Stimulated activated naive CD8-positive, alpha-beta T cell treated with anti-CD3 and anti-CD28 coated beads, Interleukin-15, Interleukin-2, amounts not matched to agents 100 U/mL and 50 U/mL, for 24 hours (primary cell): ENCODE measurements around the gene CPNE4.

Source experiments
- ATAC-seq: fragments of 150-1000 bp; cut with Tn5 transposase; one replicate; pipeline ENCODE4 v1.10.0; 2021
- DNase-seq: peaks from one replicate; pipeline ENCODE4 v3.0.0; 2021

CPNE4 gene

GRCh38 chr3:131796111-131796510, 238.7 kb downstream of the CPNE4 start:
- no peak for DNase-seq
- no peak for ATAC-seq

- ATAC-seq (no peak), DNase-seq (no peak)
Observed at GRCh38 chr3:131795390-131796090, 239.3 kb downstream of the CPNE4 start.

- DNase-seq (peak; percentile 7), ATAC-seq (peak; percentile 58)
Observed at GRCh38 chr3:131794766-131795388, 239.9 kb downstream of the CPNE4 start.

- ATAC-seq, result no peak
- no peak for DNase-seq
Observed at GRCh38 chr3:131793870-131794269, 240.9 kb downstream of the CPNE4 start.

GRCh38 chr3:131789188-131789587, 245.6 kb downstream of the CPNE4 start:
- no peak for ATAC-seq
- DNase-seq, result no peak

- ATAC-seq (no peak), DNase-seq (no peak)
Observed at GRCh38 chr3:131786386-131786785, 248.4 kb downstream of the CPNE4 start.

- DNase-seq (no peak), ATAC-seq (no peak)
Observed at GRCh38 chr3:131782751-131783150, 252.1 kb downstream of the CPNE4 start.

GRCh38 chr3:131778526-131778925, 256.3 kb downstream of the CPNE4 start:
- no peak for DNase-seq

GRCh38 chr3:131775650-131776049, 259.2 kb downstream of the CPNE4 start:
- DNase-seq (no peak), ATAC-seq (no peak)

More at GRCh38 chr3:131778526-131778925, 256.3 kb downstream of the CPNE4 start:
- no peak for ATAC-seq

GRCh38 chr3:131772269-131773026, 262.4 kb downstream of the CPNE4 start:
- peak; percentile 71 for ATAC-seq
- DNase-seq, result no peak

GRCh38 chr3:131762981-131763564, 271.7 kb downstream of the CPNE4 start:
- DNase-seq (no peak), ATAC-seq (no peak)

GRCh38 chr3:131756405-131756804, 278.4 kb downstream of the CPNE4 start:
- ATAC-seq, result no peak
- no peak for DNase-seq

- no peak for ATAC-seq
- no peak for DNase-seq
Observed at GRCh38 chr3:131755380-131755779, 279.4 kb downstream of the CPNE4 start.

GRCh38 chr3:131750256-131750655, 284.6 kb downstream of the CPNE4 start:
- no peak for ATAC-seq

GRCh38 chr3:131749826-131750225, 285.0 kb downstream of the CPNE4 start:
- ATAC-seq (no peak), DNase-seq (no peak)

More at GRCh38 chr3:131750256-131750655, 284.6 kb downstream of the CPNE4 start:
- DNase-seq, result no peak

- DNase-seq, result no peak
- no peak for ATAC-seq
Observed at GRCh38 chr3:131747466-131747865, 287.3 kb downstream of the CPNE4 start.

GRCh38 chr3:131744765-131745164, 290.0 kb downstream of the CPNE4 start:
- DNase-seq (no peak), ATAC-seq (no peak)

- DNase-seq (no peak), ATAC-seq (no peak)
Observed at GRCh38 chr3:131743126-131743525, 291.7 kb downstream of the CPNE4 start.

- no peak for DNase-seq
- no peak for ATAC-seq
Observed at GRCh38 chr3:131739211-131739610, 295.6 kb downstream of the CPNE4 start.

GRCh38 chr3:131738095-131738494, 296.7 kb downstream of the CPNE4 start:
- ATAC-seq, result no peak
- DNase-seq, result no peak

- ATAC-seq, result no peak
- DNase-seq, result no peak
Observed at GRCh38 chr3:131735544-131735943, 299.3 kb downstream of the CPNE4 start.

GRCh38 chr3:131735116-131735515, 299.7 kb downstream of the CPNE4 start:
- no peak for DNase-seq
- ATAC-seq, result no peak
